ENCODE measurements around the gene LAMB4. TPM values are rescaled to one million over a fixed set of nuclear protein-coding genes. Genes with fewer than 3 reads are reported as not detected.

LAMB4 gene
- total RNA-seq, 4 donors from 2014 or later: 0.04 to 0.33 TPM; not detected in 2

- H3K9me3 ChIP-seq: no peaks in the 10 kb centered on the region
- intact Hi-C loops (cut with DNase I; ENCODE audit: low total_unique reads): no loop called here
- no peak for ATAC-seq
These were observed 74.5 kb downstream of the LAMB4 start for GRCh38 chr7:108055611-108056021.

GRCh38 chr7:108054537-108054936 is 75.6 kb downstream of the LAMB4 start:
- in situ Hi-C loops (cut with MboI; ENCODE audit: low sequenced_read_pairs in 4 of 4): no loop called here
- intact Hi-C loops (cut with DNase I; ENCODE audit: low total_unique reads): no loop called here
- no peaks in the 10 kb centered on the region for H3K9me3 ChIP-seq
- H3K4me3 ChIP-seq: no peak overlapping the region
- ATAC-seq: no peak
- no peaks in the 10 kb centered on the region for H3K4me1 ChIP-seq
- DNase-seq: no peak
- no peaks in the 10 kb centered on the region for H3K36me3 ChIP-seq
- H3K27me3 ChIP-seq: no peaks in the 10 kb centered on the region
- no peak for TF ChIP-seq POLR2A (IDR thresholded peaks at IDR 0.05)
- TF ChIP-seq CTCF (IDR thresholded peaks at IDR 0.05 in 4 of 5, conservative IDR thresholded peaks at IDR 0.05 in 1 of 5): no peak
- no peak overlapping the region for H3K27ac ChIP-seq

More at GRCh38 chr7:108055611-108056021, 74.5 kb downstream of the LAMB4 start:
- DNase-seq: no peak
- Histone ChIP-seq H3K4me3 (no peak overlapping the region), H3K27ac (no peak overlapping the region), H3K27me3 (no peaks in the 10 kb centered on the region), H3K4me1 (no peaks in the 10 kb centered on the region), H3K36me3 (no peaks in the 10 kb centered on the region)
- no peak for TF ChIP-seq POLR2A (IDR thresholded peaks at IDR 0.05)
- TF ChIP-seq CTCF (IDR thresholded peaks at IDR 0.05 in 4 of 5, conservative IDR thresholded peaks at IDR 0.05 in 1 of 5): no peak
- in situ Hi-C loops (cut with MboI; ENCODE audit: low sequenced_read_pairs in 4 of 4): no loop called here

- DNase-seq (no peak), ATAC-seq (no peak)
- no peaks in the 10 kb centered on the region for H3K36me3 ChIP-seq
- TF ChIP-seq POLR2A (IDR thresholded peaks at IDR 0.05) (no peak), CTCF (IDR thresholded peaks at IDR 0.05 in 4 of 5, conservative IDR thresholded peaks at IDR 0.05 in 1 of 5) (no peak)
- intact Hi-C loops (cut with DNase I; ENCODE audit: low total_unique reads): no loop called here
- H3K4me1 ChIP-seq: no peaks in the 10 kb centered on the region
- H3K9me3 ChIP-seq: no peaks in the 10 kb centered on the region
- no peaks in the 10 kb centered on the region for H3K27me3 ChIP-seq
- H3K4me3 ChIP-seq: no peak overlapping the region
- in situ Hi-C loops (cut with MboI; ENCODE audit: low sequenced_read_pairs in 4 of 4): no loop called here
- H3K27ac ChIP-seq: no peak overlapping the region
These were observed 76.9 kb downstream of the LAMB4 start for GRCh38 chr7:108053250-108053649.

- Histone ChIP-seq H3K27ac (no peak overlapping the region), H3K9me3 (no peaks in the 10 kb centered on the region), H3K36me3 (no peaks in the 10 kb centered on the region), H3K4me3 (no peak overlapping the region), H3K27me3 (no peaks in the 10 kb centered on the region), H3K4me1 (no peaks in the 10 kb centered on the region)
- in situ Hi-C loops (cut with MboI; ENCODE audit: low sequenced_read_pairs in 4 of 4): no loop called here
- ATAC-seq (no peak), DNase-seq (no peak)
- intact Hi-C loops (cut with DNase I; ENCODE audit: low total_unique reads): no loop called here
- TF ChIP-seq CTCF (IDR thresholded peaks at IDR 0.05 in 4 of 5, conservative IDR thresholded peaks at IDR 0.05 in 1 of 5): no peak
- no peak for TF ChIP-seq POLR2A (IDR thresholded peaks at IDR 0.05)
These were observed 78.7 kb downstream of the LAMB4 start for GRCh38 chr7:108051454-108051853.

- Histone ChIP-seq H3K4me3 (no peak overlapping the region), H3K27ac (no peak overlapping the region), H3K4me1 (no peaks in the 10 kb centered on the region), H3K36me3 (no peaks in the 10 kb centered on the region), H3K9me3 (no peaks in the 10 kb centered on the region), H3K27me3 (no peaks in the 10 kb centered on the region)
- ATAC-seq (no peak), DNase-seq (no peak)
- in situ Hi-C loops (cut with MboI; ENCODE audit: low sequenced_read_pairs in 4 of 4): no loop called here
- no peak for TF ChIP-seq CTCF (IDR thresholded peaks at IDR 0.05 in 4 of 5, conservative IDR thresholded peaks at IDR 0.05 in 1 of 5)
- TF ChIP-seq POLR2A (IDR thresholded peaks at IDR 0.05): no peak
- intact Hi-C loops (cut with DNase I; ENCODE audit: low total_unique reads): no loop called here
These were observed 80.2 kb downstream of the LAMB4 start for GRCh38 chr7:108049962-108050361.
